Calu3 (cell line): ENCODE measurements around the gene STK33. TPM values are rescaled to one million over a fixed set of nuclear protein-coding genes. Genes with fewer than 3 reads are reported as not detected.

Experiments used
- BruUV-seq: library from RNA; stranded (reverse); fragments of 400-500 nt; replicated peaks from 2 replicates; lab custom pipeline; 2021; lab: Mats Ljungman, UMichigan
- CTCF ChIA-PET: fragments of 300-600 bp; sonication (Branson Sonifier 250); formaldehyde crosslinking; loops from one replicate; lab custom pipeline; 2022; ENCODE audit warnings: antibody characterized with exemption; lab: Charles Lee
- DNase-seq: peaks from one replicate; pipeline ENCODE4 v3.0.0; 2022
- H3K27ac Mint-ChIP-seq: one replicate; pipeline ENCODE4 v1.8.0; 2022; ENCODE audit warnings: mixed read lengths; ENCODE audit not compliant: unreplicated experiment
- H3K27me3 Mint-ChIP-seq: one replicate; pipeline ENCODE4 v1.8.0; 2022; ENCODE audit warnings: mixed read lengths; ENCODE audit not compliant: unreplicated experiment
- H3K36me3 Mint-ChIP-seq: one replicate; pipeline ENCODE4 v1.8.0; 2022; ENCODE audit warnings: mild to moderate bottlenecking, moderate library complexity, mixed read lengths; ENCODE audit not compliant: insufficient read depth, unreplicated experiment
- H3K4me1 Mint-ChIP-seq: one replicate; pipeline ENCODE4 v1.8.0; 2022; ENCODE audit warnings: mild to moderate bottlenecking, low read depth, mixed read lengths; ENCODE audit not compliant: unreplicated experiment
- H3K4me3 Mint-ChIP-seq: one replicate; pipeline ENCODE4 v1.8.0; 2022; ENCODE audit warnings: mild to moderate bottlenecking, low read depth, moderate library complexity, mixed read lengths; ENCODE audit not compliant: unreplicated experiment
- H3K9me3 Mint-ChIP-seq: one replicate; pipeline ENCODE4 v1.8.0; 2022; ENCODE audit warnings: low read depth, mixed read lengths; ENCODE audit not compliant: unreplicated experiment
- intact Hi-C: fragments of 100-400 bp; cut with micrococcal nuclease; formaldehyde crosslinking; loops from one replicate; pipeline ENCODE4 v1.10.0; 2022; ENCODE audit not compliant: unreplicated experiment
- total RNA-seq: library from RNA; stranded (reverse); gene quantifications from 2 replicates; pipeline ENCODE4 v1.2.3, GENCODE V29; 2022
- TF ChIP-seq, protein P1 (sequence below): fragments of 200-600 bp; IDR thresholded peaks from one replicate; pipeline ENCODE4 v1.8.0; 2022; ENCODE audit warnings: antibody characterized with exemption; ENCODE audit not compliant: unreplicated experiment

The STK33 gene
- total RNA-seq, 1 experiment from 2014 or later, result 3.0 TPM

DNA sequence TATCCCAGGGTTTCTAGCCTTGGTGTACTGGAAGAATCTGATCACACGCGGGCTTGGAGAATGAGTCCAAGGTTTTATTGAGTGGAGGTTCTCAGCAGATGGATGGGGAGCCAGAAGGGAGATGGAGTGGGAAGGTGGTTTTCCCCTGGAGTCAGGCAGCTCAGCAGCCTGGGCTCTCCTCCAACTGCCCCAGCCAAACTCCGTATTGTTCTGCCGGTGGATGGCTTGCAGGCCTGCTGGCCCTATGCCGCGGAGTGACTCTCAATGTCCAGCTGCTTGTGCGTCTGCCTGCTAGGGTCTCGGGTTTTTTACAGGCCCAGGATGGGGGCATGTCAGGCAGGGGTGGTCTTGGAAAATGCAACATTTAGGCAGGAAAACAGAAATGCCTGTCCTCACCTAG lies 168.0 kb downstream of the STK33 start:
- Mint-ChIP-seq H3K9me3 (no peaks in the 10 kb centered on the region), H3K4me1 (no peaks in the 10 kb centered on the region), H3K4me3 (no peak overlapping the region), H3K27ac (no peak overlapping the region), H3K36me3 (no peaks in the 10 kb centered on the region), H3K27me3 (peaks cover 7% of the 10 kb centered on the region)
- CTCF ChIA-PET, result no interaction called here
- no TSS peak for BruUV-seq
- TF ChIP-seq, protein P1, sequence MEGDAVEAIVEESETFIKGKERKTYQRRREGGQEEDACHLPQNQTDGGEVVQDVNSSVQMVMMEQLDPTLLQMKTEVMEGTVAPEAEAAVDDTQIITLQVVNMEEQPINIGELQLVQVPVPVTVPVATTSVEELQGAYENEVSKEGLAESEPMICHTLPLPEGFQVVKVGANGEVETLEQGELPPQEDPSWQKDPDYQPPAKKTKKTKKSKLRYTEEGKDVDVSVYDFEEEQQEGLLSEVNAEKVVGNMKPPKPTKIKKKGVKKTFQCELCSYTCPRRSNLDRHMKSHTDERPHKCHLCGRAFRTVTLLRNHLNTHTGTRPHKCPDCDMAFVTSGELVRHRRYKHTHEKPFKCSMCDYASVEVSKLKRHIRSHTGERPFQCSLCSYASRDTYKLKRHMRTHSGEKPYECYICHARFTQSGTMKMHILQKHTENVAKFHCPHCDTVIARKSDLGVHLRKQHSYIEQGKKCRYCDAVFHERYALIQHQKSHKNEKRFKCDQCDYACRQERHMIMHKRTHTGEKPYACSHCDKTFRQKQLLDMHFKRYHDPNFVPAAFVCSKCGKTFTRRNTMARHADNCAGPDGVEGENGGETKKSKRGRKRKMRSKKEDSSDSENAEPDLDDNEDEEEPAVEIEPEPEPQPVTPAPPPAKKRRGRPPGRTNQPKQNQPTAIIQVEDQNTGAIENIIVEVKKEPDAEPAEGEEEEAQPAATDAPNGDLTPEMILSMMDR, result no peak
- no peak for DNase-seq
- intact Hi-C loops, result no loop called here

- no peaks in the 10 kb centered on the region for H3K36me3 Mint-ChIP-seq
- intact Hi-C loops, result no loop called here
- no peak overlapping the region for H3K27ac Mint-ChIP-seq
- H3K4me3 Mint-ChIP-seq, result no peak overlapping the region
- DNase-seq, result no peak
- no peaks in the 10 kb centered on the region for H3K27me3 Mint-ChIP-seq
- CTCF ChIA-PET, result no interaction called here
- TF ChIP-seq, protein P1, result no peak
- BruUV-seq, result no TSS peak
- no peaks in the 10 kb centered on the region for H3K9me3 Mint-ChIP-seq
- no peaks in the 10 kb centered on the region for H3K4me1 Mint-ChIP-seq
These were observed 178.8 kb downstream of the STK33 start for GRCh38 chr11:8415195-8415594.

DNA sequence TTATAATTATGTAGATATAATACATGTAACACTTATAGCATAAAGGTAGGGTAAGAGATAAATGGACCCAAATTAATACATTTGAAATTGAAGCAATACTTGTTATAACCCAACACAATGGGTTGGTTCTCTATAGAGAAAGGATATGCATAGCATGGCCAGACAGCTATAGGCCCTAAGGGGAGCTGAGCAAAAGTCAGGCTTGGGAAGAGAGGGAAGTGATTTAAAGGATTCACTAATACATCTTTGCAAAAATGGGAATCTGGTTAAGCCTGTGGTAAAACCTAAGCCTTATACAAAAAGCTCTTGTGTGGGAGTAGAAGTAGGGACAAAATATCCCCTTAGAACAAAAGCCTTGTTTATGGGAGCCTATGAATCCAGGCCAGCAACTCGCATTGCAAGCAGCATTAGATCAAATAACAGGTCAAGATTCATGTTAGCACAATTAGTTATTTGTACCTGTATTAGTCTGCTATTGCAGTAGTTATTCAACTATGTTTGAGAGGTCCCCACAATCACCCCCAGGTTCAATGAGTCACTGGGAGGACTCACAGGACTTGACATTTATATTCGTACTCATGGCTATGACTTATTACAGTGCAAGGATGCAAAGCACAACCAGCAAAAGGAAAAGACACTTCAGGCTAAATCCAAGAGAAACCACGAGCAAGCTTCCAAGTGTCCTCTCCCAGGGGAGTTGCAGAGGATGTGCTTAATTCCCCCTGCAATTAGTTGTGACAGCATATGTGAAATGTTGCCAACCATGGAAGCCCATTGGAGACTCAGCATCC lies 185.7 kb downstream of the STK33 start:
- Mint-ChIP-seq H3K36me3 (no peaks in the 10 kb centered on the region), H3K27me3 (peaks cover 11% of the 10 kb centered on the region), H3K4me1 (no peaks in the 10 kb centered on the region), H3K4me3 (no peak overlapping the region), H3K27ac (no peak overlapping the region), H3K9me3 (no peaks in the 10 kb centered on the region)
- TF ChIP-seq, protein P1, result no peak
- CTCF ChIA-PET, result no interaction called here
- BruUV-seq, result no TSS peak
- DNase-seq, result no peak
- intact Hi-C loops, result no loop called here

- Mint-ChIP-seq H3K27ac (no peak overlapping the region), H3K36me3 (no peaks in the 10 kb centered on the region), H3K4me3 (no peak overlapping the region), H3K4me1 (no peaks in the 10 kb centered on the region), H3K27me3 (peaks cover 19% of the 10 kb centered on the region), H3K9me3 (no peaks in the 10 kb centered on the region)
- intact Hi-C loops, result no loop called here
- CTCF ChIA-PET, result no interaction called here
- no TSS peak for BruUV-seq
- no peak for DNase-seq
- TF ChIP-seq, protein P1, result no peak
These were observed 190.7 kb downstream of the STK33 start for GRCh38 chr11:8403310-8403709.
